Loucy (cell line): ENCODE results near the gene ARHGAP42.

Experiments used
- H2AFZ ChIP-seq: fragments of 200-600 bp; sonication (generic); 2 replicates; pipeline ENCODE4 v1.6.0; 2016; ENCODE audit warnings: antibody characterized with exemption, mild to moderate bottlenecking, low read length, moderate library complexity
- H3F3A ChIP-seq: fragments of 200-600 bp; 2 replicates; pipeline ENCODE4 v1.6.0; 2016; ENCODE audit warnings: antibody characterized with exemption, low read depth, mild to moderate bottlenecking
- H3K27me3 ChIP-seq: fragments of 200-600 bp; sonication (generic); 2 replicates; pipeline ENCODE4 v1.6.1; 2014; ENCODE audit warnings: low read length, mild to moderate bottlenecking; ENCODE audit not compliant: insufficient read depth, poor library complexity, severe bottlenecking
- H3K36me3 ChIP-seq: fragments of 200-600 bp; sonication (generic); 2 replicates; pipeline ENCODE4 v1.6.1; 2016; ENCODE audit warnings: low read length; ENCODE audit not compliant: insufficient read depth
- H3K4me1 ChIP-seq: fragments of 200-600 bp; sonication (generic); 2 replicates; pipeline ENCODE4 v1.5.1; 2014; ENCODE audit warnings: low read length, mild to moderate bottlenecking; ENCODE audit not compliant: insufficient read depth, poor library complexity, severe bottlenecking
- H3K4me2 ChIP-seq: fragments of 200-600 bp; sonication (generic); 2 replicates; pipeline ENCODE4 v1.6.0; 2014; ENCODE audit warnings: antibody characterized with exemption, low read length, low read depth, mild to moderate bottlenecking; ENCODE audit not compliant: poor library complexity, severe bottlenecking
- H3K4me3 ChIP-seq: fragments of 200-600 bp; sonication (generic); 2 replicates; pipeline ENCODE4 v1.5.1; 2014; ENCODE audit warnings: low read length, mild to moderate bottlenecking, mixed read lengths; ENCODE audit not compliant: poor library complexity, severe bottlenecking
- H3K79me2 ChIP-seq: fragments of 200-600 bp; sonication (generic); 2 replicates; pipeline ENCODE4 v1.6.1; 2014; ENCODE audit warnings: low read length; ENCODE audit not compliant: insufficient read depth
- H3K9ac ChIP-seq: fragments of 200-600 bp; sonication (generic); 2 replicates; pipeline ENCODE4 v1.6.0; 2014; ENCODE audit warnings: mild to moderate bottlenecking, low read depth, low read length, moderate library complexity; ENCODE audit not compliant: poor library complexity, severe bottlenecking
- H3K9me2 ChIP-seq: fragments of 200-600 bp; sonication (generic); replicated peaks from 2 replicates; pipeline ENCODE4 v1.6.1; 2016; ENCODE audit warnings: low read depth, low read length, mixed read lengths
- H3K9me3 ChIP-seq: fragments of 200-600 bp; sonication (generic); 2 replicates; pipeline ENCODE4 v1.6.1; 2014; ENCODE audit warnings: mild to moderate bottlenecking, antibody characterized with exemption, low read length, low read depth; ENCODE audit not compliant: insufficient read depth
- H4K20me1 ChIP-seq: fragments of 200-600 bp; sonication (generic); 2 replicates; pipeline ENCODE4 v1.6.0; 2014; ENCODE audit warnings: antibody characterized with exemption, low read length, mild to moderate bottlenecking; ENCODE audit not compliant: insufficient read depth, poor library complexity, severe bottlenecking
- EZH2phosphoT487 ChIP-seq: fragments of 200-600 bp; IDR thresholded peaks from 2 replicates; pipeline ENCODE4 v1.6.1; 2018; ENCODE audit warnings: antibody characterized with exemption, mild to moderate bottlenecking, moderate library complexity, borderline replicate concordance
- TF ChIP-seq, protein P1 (sequence below): fragments of 200-600 bp; sonication (generic); conservative IDR thresholded peaks from 2 replicates; pipeline ENCODE4 v1.5.1; 2014; ENCODE audit warnings: mild to moderate bottlenecking, antibody characterized with exemption, low read length

Gene ARHGAP42

DNA sequence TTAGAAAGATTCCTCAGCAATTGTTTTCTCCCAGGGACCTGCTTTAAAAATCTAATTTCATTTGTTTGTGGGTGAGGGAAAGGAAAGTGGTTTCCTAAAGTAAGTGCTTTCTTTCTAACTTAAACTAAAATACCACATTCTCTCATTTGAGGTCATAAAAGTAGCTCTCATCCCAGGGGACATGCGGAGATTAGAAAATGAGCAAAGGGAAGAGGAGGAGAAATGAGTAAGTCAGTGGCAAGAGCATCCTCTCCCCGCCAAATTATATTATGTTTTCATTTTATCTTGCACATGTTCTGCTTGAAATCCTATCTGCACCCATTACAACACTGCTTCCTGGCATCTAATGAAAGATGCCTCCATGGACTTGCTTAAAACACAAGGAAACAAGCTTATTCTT, 191.4 kb downstream of the ARHGAP42 start:
- Histone ChIP-seq H4K20me1 (no peaks in the 10 kb centered on the region), H2AFZ (no peak overlapping the region), H3K9ac (no peak overlapping the region), H3K9me2 (no peaks in the 10 kb centered on the region), H3K4me1 (no peaks in the 10 kb centered on the region), H3K4me3 (no peak overlapping the region), H3K9me3 (no peaks in the 10 kb centered on the region), H3F3A (no peaks in the 10 kb centered on the region), H3K27me3 (no peaks in the 10 kb centered on the region), H3K4me2 (no peak overlapping the region), H3K79me2 (no peaks in the 10 kb centered on the region), H3K36me3 (no peaks in the 10 kb centered on the region)
- TF ChIP-seq, protein P1, sequence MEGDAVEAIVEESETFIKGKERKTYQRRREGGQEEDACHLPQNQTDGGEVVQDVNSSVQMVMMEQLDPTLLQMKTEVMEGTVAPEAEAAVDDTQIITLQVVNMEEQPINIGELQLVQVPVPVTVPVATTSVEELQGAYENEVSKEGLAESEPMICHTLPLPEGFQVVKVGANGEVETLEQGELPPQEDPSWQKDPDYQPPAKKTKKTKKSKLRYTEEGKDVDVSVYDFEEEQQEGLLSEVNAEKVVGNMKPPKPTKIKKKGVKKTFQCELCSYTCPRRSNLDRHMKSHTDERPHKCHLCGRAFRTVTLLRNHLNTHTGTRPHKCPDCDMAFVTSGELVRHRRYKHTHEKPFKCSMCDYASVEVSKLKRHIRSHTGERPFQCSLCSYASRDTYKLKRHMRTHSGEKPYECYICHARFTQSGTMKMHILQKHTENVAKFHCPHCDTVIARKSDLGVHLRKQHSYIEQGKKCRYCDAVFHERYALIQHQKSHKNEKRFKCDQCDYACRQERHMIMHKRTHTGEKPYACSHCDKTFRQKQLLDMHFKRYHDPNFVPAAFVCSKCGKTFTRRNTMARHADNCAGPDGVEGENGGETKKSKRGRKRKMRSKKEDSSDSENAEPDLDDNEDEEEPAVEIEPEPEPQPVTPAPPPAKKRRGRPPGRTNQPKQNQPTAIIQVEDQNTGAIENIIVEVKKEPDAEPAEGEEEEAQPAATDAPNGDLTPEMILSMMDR, result no peak
- TF ChIP-seq EZH2phosphoT487, result no peak

DNA sequence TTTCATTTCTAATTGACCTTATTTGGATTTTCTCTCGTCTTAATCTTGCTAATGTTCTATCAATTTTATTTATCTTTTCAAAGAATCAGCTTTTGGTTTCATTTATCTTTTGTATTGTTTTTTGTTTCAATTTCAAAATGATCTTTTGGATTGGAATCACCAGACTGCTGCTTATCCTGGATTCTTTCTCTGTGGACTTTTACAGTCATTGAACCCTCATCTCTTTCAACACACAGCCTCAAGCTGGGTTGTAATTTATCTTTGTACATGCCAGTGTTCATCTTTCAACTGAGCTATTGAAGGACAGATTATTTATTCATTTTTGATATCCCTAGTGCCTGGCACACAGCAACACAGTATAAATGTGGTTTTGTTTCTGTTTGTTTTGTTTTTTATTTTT, 195.9 kb downstream of the ARHGAP42 start:
- Histone ChIP-seq H3K79me2 (no peaks in the 10 kb centered on the region), H3K9ac (no peak overlapping the region), H4K20me1 (no peaks in the 10 kb centered on the region), H3K4me2 (no peak overlapping the region), H3K4me3 (no peak overlapping the region), H3K4me1 (no peaks in the 10 kb centered on the region), H3K27me3 (no peaks in the 10 kb centered on the region), H2AFZ (no peak overlapping the region), H3F3A (no peaks in the 10 kb centered on the region), H3K9me2 (no peaks in the 10 kb centered on the region; the same call in 1 of the 2 replicates), H3K9me3 (no peaks in the 10 kb centered on the region), H3K36me3 (no peaks in the 10 kb centered on the region)
- TF ChIP-seq EZH2phosphoT487, result no peak
- TF ChIP-seq, protein P1, result no peak

DNA sequence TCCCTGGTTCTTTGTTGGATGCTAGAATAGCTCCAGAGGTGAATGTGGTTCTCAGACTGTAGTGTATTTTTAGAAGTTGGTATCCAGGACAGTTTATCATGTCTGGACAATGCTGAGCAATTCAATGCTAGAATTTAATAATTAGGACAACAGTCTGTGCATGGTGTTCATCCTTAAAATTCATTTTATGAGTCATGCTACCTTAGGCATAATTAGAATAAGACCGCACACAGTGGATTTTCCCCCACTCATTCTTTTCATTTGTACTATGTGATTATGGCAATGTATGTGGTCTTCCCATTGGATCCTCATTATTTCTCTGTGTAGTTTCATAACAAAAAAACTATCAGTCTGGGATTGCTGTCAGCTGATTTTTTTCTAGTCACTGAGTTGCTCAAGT, 196.7 kb downstream of the ARHGAP42 start:
- Histone ChIP-seq H3K4me2 (no peak overlapping the region), H3K9me3 (no peaks in the 10 kb centered on the region), H3K4me1 (no peaks in the 10 kb centered on the region), H3K4me3 (no peak overlapping the region), H3K27me3 (no peaks in the 10 kb centered on the region), H3K9me2 (no peaks in the 10 kb centered on the region; the same call in 1 of the 2 replicates), H3K9ac (no peak overlapping the region), H3K79me2 (no peaks in the 10 kb centered on the region), H4K20me1 (no peaks in the 10 kb centered on the region), H3K36me3 (no peaks in the 10 kb centered on the region), H2AFZ (no peak overlapping the region), H3F3A (no peaks in the 10 kb centered on the region)
- no peak for TF ChIP-seq EZH2phosphoT487
- TF ChIP-seq, protein P1, result no peak
